Neural cell (in vitro differentiated cells): ENCODE measurements around the gene ALAS2. TPM values are rescaled to one million over a fixed set of nuclear protein-coding genes. Genes with fewer than 3 reads are reported as not detected.

Source experiments
- H2AFZ ChIP-seq: fragments of 200-600, 300-800 bp; sonication (generic), shearing (Covaris generic); 2 replicates; pipeline ENCODE4 v1.6.0; 2014; ENCODE audit warnings: low read depth, mild to moderate bottlenecking, antibody characterized with exemption, low read length, moderate library complexity
- H3F3A ChIP-seq: fragments of 200-600 bp; shearing (Covaris generic); 2 replicates; pipeline ENCODE4 v1.6.1; 2016; ENCODE audit warnings: mild to moderate bottlenecking, moderate library complexity, mixed read lengths, antibody characterized with exemption, low read length; ENCODE audit not compliant: insufficient read depth, poor library complexity, severe bottlenecking
- H3K27ac ChIP-seq: fragments of 200-600, 300-800 bp; sonication (generic), shearing (Covaris generic); 2 replicates; pipeline ENCODE4 v1.5.1; 2014; ENCODE audit warnings: mild to moderate bottlenecking, low read length, moderate library complexity
- H3K27me3 ChIP-seq: fragments of 300-800, 200-600 bp; sonication (generic), shearing (Covaris generic); 2 replicates; pipeline ENCODE4 v1.6.0; 2014; ENCODE audit warnings: mild to moderate bottlenecking, low read depth, low read length, moderate library complexity; ENCODE audit not compliant: insufficient read depth
- H3K36me3 ChIP-seq: fragments of 300-800, 200-600 bp; sonication (generic), shearing (Covaris generic); 2 replicates; pipeline ENCODE4 v1.5.1; 2014; ENCODE audit warnings: mild to moderate bottlenecking, antibody characterized with exemption, low read length, moderate library complexity; ENCODE audit not compliant: insufficient read depth
- H3K4me2 ChIP-seq: fragments of 300-800, 200-600 bp; sonication (generic), shearing (Covaris generic); 2 replicates; pipeline ENCODE4 v1.6.0; 2014; ENCODE audit warnings: mild to moderate bottlenecking, low read length
- H3K4me3 ChIP-seq: fragments of 300-800, 200-600 bp; sonication (generic), shearing (Covaris generic); 2 replicates; pipeline ENCODE4 v1.5.1; 2014; ENCODE audit warnings: mild to moderate bottlenecking, low read length, moderate library complexity
- H3K79me2 ChIP-seq: fragments of 200-600 bp; shearing (Covaris generic); replicated peaks from 2 replicates; pipeline ENCODE4 v1.6.0; 2014; ENCODE audit warnings: mild to moderate bottlenecking, low read length, moderate library complexity; ENCODE audit not compliant: insufficient read depth
- H3K9ac ChIP-seq: fragments of 300-800, 200-600 bp; sonication (generic), shearing (Covaris generic); 2 replicates; pipeline ENCODE4 v1.6.1; 2016; ENCODE audit warnings: mild to moderate bottlenecking, low read length, mixed read lengths
- H3K9me2 ChIP-seq: fragments of 200-600 bp; shearing (Covaris generic); 2 replicates; pipeline ENCODE4 v1.6.1; 2016; ENCODE audit warnings: mild to moderate bottlenecking, low read length, mixed read lengths; ENCODE audit not compliant: insufficient read depth
- H3K9me3 ChIP-seq: fragments of 200-600, 300-800 bp; sonication (generic), shearing (Covaris generic); 2 replicates; pipeline ENCODE4 v1.6.1; 2016; ENCODE audit warnings: mild to moderate bottlenecking, mixed run types, low read length, moderate library complexity, mixed read lengths
- H4K20me1 ChIP-seq: fragments of 200-600 bp; shearing (Covaris generic); 2 replicates; pipeline ENCODE4 v1.6.1; 2016; ENCODE audit warnings: mild to moderate bottlenecking, mixed run types; ENCODE audit not compliant: insufficient read depth
- CTCF ChIP-seq: fragments of 450-650 bp; IDR thresholded peaks from 2 replicates; pipeline ENCODE4 v1.5.1; 2014; ENCODE audit warnings: antibody characterized with exemption, mild to moderate bottlenecking, moderate library complexity; ENCODE audit not compliant: poor library complexity, severe bottlenecking
- EP300 ChIP-seq: fragments of 450-650 bp; conservative IDR thresholded peaks from 2 replicates; pipeline ENCODE4 v1.6.1; 2014; ENCODE audit warnings: antibody characterized with exemption, mild to moderate bottlenecking, moderate library complexity; ENCODE audit not compliant: poor library complexity, severe bottlenecking
- EZH2 ChIP-seq: fragments of 200-600, 300-800 bp; shearing (Covaris generic), sonication (generic); IDR thresholded peaks from 2 replicates; pipeline ENCODE4 v1.6.1; 2014; ENCODE audit warnings: antibody characterized with exemption, low read length, borderline replicate concordance, mild to moderate bottlenecking; ENCODE audit not compliant: insufficient read depth, poor library complexity, severe bottlenecking
- MXI1 ChIP-seq: fragments of 450-650 bp; conservative IDR thresholded peaks from 2 replicates; pipeline ENCODE4 v1.6.1; 2014; ENCODE audit warnings: antibody characterized with exemption, mild to moderate bottlenecking; ENCODE audit not compliant: poor library complexity, severe bottlenecking
- POLR2AphosphoS5 ChIP-seq: IDR thresholded peaks from 2 replicates; pipeline ENCODE4 v1.6.1; 2012
- RAD21 ChIP-seq: fragments of 450-650 bp; conservative IDR thresholded peaks from 2 replicates; pipeline ENCODE4 v1.6.1; 2014; ENCODE audit warnings: antibody characterized with exemption, mild to moderate bottlenecking, moderate library complexity
- REST ChIP-seq: IDR thresholded peaks from 2 replicates; pipeline ENCODE4 v1.6.1; 2012; ENCODE audit warnings: borderline replicate concordance
- SMC3 ChIP-seq: fragments of 450-650 bp; conservative IDR thresholded peaks from 2 replicates; pipeline ENCODE4 v1.6.1; 2014; ENCODE audit warnings: antibody characterized with exemption, mild to moderate bottlenecking, moderate library complexity; ENCODE audit not compliant: poor library complexity
- TAF1 ChIP-seq: IDR thresholded peaks from 2 replicates; pipeline ENCODE4 v1.6.1; 2012; ENCODE audit warnings: low read depth
- polyA plus RNA-seq: library from polyadenylated mRNA; depleted of rRNA; stranded (reverse); fragments of >200 nt; gene quantifications from 2 replicates; pipeline ENCODE4 v1.2.3, GENCODE V29; 2014

ALAS2 gene
- polyA plus RNA-seq, 1 donor from 2014 or later = not detected

- TF ChIP-seq EP300 (no peak), TAF1 (no peak), SMC3 (no peak), POLR2AphosphoS5 (no peak), CTCF (no peak), EZH2 (no peak), REST (no peak)
- Histone ChIP-seq H3K9me3 (no peaks in the 10 kb centered on the region), H3K9me2 (no peaks in the 10 kb centered on the region), H3K4me3 (no peak overlapping the region), H4K20me1 (no peaks in the 10 kb centered on the region), H3K9ac (no peak overlapping the region), H3K4me2 (no peak overlapping the region), H2AFZ (no peak overlapping the region), H3K27ac (no peak overlapping the region), H3K36me3 (no peaks in the 10 kb centered on the region), H3K27me3 (no peaks in the 10 kb centered on the region), H3F3A (no peaks in the 10 kb centered on the region), H3K79me2 (no peaks in the 10 kb centered on the region)
These were observed 25.5 kb downstream of the ALAS2 start for GRCh38 chrX:55005256-55005655.

- Histone ChIP-seq H3K27me3 (no peaks in the 10 kb centered on the region), H3K27ac (no peak overlapping the region), H3K4me2 (no peak overlapping the region), H3K4me3 (no peak overlapping the region), H3K9me2 (no peaks in the 10 kb centered on the region), H3K9me3 (no peaks in the 10 kb centered on the region), H3F3A (no peaks in the 10 kb centered on the region), H3K79me2 (no peaks in the 10 kb centered on the region), H2AFZ (no peak overlapping the region), H4K20me1 (no peaks in the 10 kb centered on the region), H3K36me3 (no peaks in the 10 kb centered on the region), H3K9ac (no peak overlapping the region)
- TF ChIP-seq EP300 (no peak), POLR2AphosphoS5 (no peak), MXI1 (no peak), RAD21 (no peak), EZH2 (no peak)
These were observed 26.5 kb downstream of the ALAS2 start for GRCh38 chrX:55004231-55004630.
